CD14-positive monocyte (primary cell): ENCODE data around the gene ST6GALNAC3. TPM values are rescaled to one million over a fixed set of nuclear protein-coding genes. Genes with fewer than 3 reads are reported as not detected.

ENCODE experiments used
- DNase-seq, 3 donors: peaks; one replicate each; pipeline ENCODE4 v3.0.0-alpha.2; 2011 to 2022
- H2AFZ ChIP-seq: 2 replicates; pipeline ENCODE4 v1.6.0; 2012; ENCODE audit warnings: mild to moderate bottlenecking, low read depth, low read length, inconsistent platforms; ENCODE audit not compliant: insufficient read depth, poor library complexity, severe bottlenecking
- H3K27ac ChIP-seq, 2 donors: 1 replicate in 1 of 2; 2 replicates in 1 of 2; pipeline ENCODE4 v1.5.1; 2012 to 2013; ENCODE audit warnings: low read length in 2 of 2, control low read depth in 1 of 2, inconsistent platforms in 1 of 2, low read depth in 1 of 2, mild to moderate bottlenecking in 1 of 2
- H3K27me3 ChIP-seq, 2 donors: one replicate each; pipeline versions ENCODE4 v1.6.0 to v1.6.1; 2011 to 2013; ENCODE audit warnings: low read length in 2 of 2; ENCODE audit not compliant: control insufficient read depth in 2 of 2, insufficient read depth in 2 of 2
- H3K36me3 ChIP-seq, 2 donors: replicated peaks in 1 of 2; 1 replicate in 1 of 2; 2 replicates in 1 of 2; pipeline versions ENCODE4 v1.5.1 to v1.6.1; 2012 to 2013; ENCODE audit warnings: low read length in 2 of 2, control low read depth in 1 of 2, inconsistent platforms in 1 of 2, mild to moderate bottlenecking in 1 of 2; ENCODE audit not compliant: insufficient read depth in 2 of 2, control insufficient read depth in 1 of 2
- H3K4me1 ChIP-seq, 2 donors: 1 replicate in 1 of 2; 2 replicates in 1 of 2; pipeline versions ENCODE4 v1.5.1 to v1.6.1; 2012 to 2013; ENCODE audit warnings: low read length in 2 of 2, control low read depth in 1 of 2, inconsistent platforms in 1 of 2, mild to moderate bottlenecking in 1 of 2, moderate library complexity in 1 of 2; ENCODE audit not compliant: insufficient read depth in 2 of 2, control insufficient read depth in 1 of 2
- H3K4me2 ChIP-seq: replicated peaks from 2 replicates; pipeline ENCODE3; 2012; ENCODE audit warnings: low read length, moderate library complexity, mild to moderate bottlenecking; ENCODE audit not compliant: poor library complexity, severe bottlenecking; ENCODE audit errors: extremely low read depth
- H3K4me3 ChIP-seq, 3 experiments: fragments of 200-600 bp in 1 of 3; sonication (generic) in 1 of 3; replicated peaks in 1 of 3; 1 replicate in 2 of 3; 2 replicates in 1 of 3; pipeline ENCODE4 v1.5.1; 2011 to 2013; ENCODE audit warnings: low read length in 3 of 3, mild to moderate bottlenecking in 3 of 3, control low read depth in 2 of 3, low read depth in 2 of 3, inconsistent platforms in 1 of 3, moderate library complexity in 1 of 3
- H3K79me2 ChIP-seq: 2 replicates; pipeline ENCODE4 v1.6.0; 2012; ENCODE audit warnings: mild to moderate bottlenecking, control low read depth, inconsistent platforms, low read length, moderate library complexity; ENCODE audit not compliant: insufficient read depth
- H3K9ac ChIP-seq: 2 replicates; pipeline ENCODE4 v1.6.0; 2017; ENCODE audit warnings: low read length, mild to moderate bottlenecking; ENCODE audit not compliant: insufficient read depth, poor library complexity, severe bottlenecking
- H3K9me3 ChIP-seq, 2 donors: replicated peaks in 1 of 2; 1 replicate in 1 of 2; 2 replicates in 1 of 2; pipeline versions ENCODE4 v1.5.1 to v1.6.1; 2012 to 2013; ENCODE audit warnings: low read length in 2 of 2, control low read depth in 1 of 2; ENCODE audit not compliant: control insufficient read depth in 1 of 2, insufficient read depth in 1 of 2
- H4K20me1 ChIP-seq: 2 replicates; pipeline ENCODE4 v1.6.0; 2012; ENCODE audit warnings: mild to moderate bottlenecking, low read length, control low read depth, moderate library complexity; ENCODE audit not compliant: insufficient read depth
- H3K27ac Mint-ChIP-seq, 7 donors: one replicate each; pipeline ENCODE4 v1.8.0; 2020; ENCODE audit warnings: mild to moderate bottlenecking in 7 of 7, mixed read lengths in 7 of 7, moderate library complexity in 6 of 7, inconsistent platforms in 2 of 7
- H3K27me3 Mint-ChIP-seq, 3 donors: one replicate each; pipeline ENCODE4 v1.8.0; 2021 to 2022; ENCODE audit warnings: low read depth in 3 of 3, mild to moderate bottlenecking in 3 of 3, mixed read lengths in 3 of 3, moderate library complexity in 3 of 3, inconsistent platforms in 1 of 3
- H3K36me3 Mint-ChIP-seq, 2 donors: one replicate each; pipeline ENCODE4 v1.8.0; 2020; ENCODE audit warnings: mixed read lengths in 2 of 2, inconsistent platforms in 1 of 2, mild to moderate bottlenecking in 1 of 2
- H3K4me1 Mint-ChIP-seq: one replicate; pipeline ENCODE4 v1.8.0; 2020; ENCODE audit warnings: mild to moderate bottlenecking, mixed read lengths
- H3K4me3 Mint-ChIP-seq, 2 donors: one replicate each; pipeline ENCODE4 v1.8.0; 2020; ENCODE audit warnings: mild to moderate bottlenecking in 2 of 2, mixed read lengths in 2 of 2, moderate library complexity in 1 of 2
- H3K9me3 Mint-ChIP-seq, 7 donors: one replicate each; pipeline ENCODE4 v1.8.0; 2020 to 2022; ENCODE audit warnings: mixed read lengths in 7 of 7, mild to moderate bottlenecking in 6 of 7, moderate library complexity in 6 of 7, inconsistent platforms in 2 of 7
- WGBS: methylation state at CpG from one replicate; pipeline ENCODE4 v1.1.5; 2013; ENCODE audit warnings: missing lambda C conversion rate; ENCODE audit not compliant: insufficient coverage; 5-methylcytosine and 5-hydroxymethylcytosine counted together
- intact Hi-C, 2 donors: fragments of 100-400 bp; cut with micrococcal nuclease; formaldehyde crosslinking; loops; one replicate each; pipeline versions ENCODE4 v1.15.0 to v1.15.1; 2023
- polyA plus RNA-seq, 3 donors: library from polyadenylated mRNA; depleted of rRNA in 1 of 3; unstranded in 2 of 3; stranded (reverse) in 1 of 3; fragments of 300-500 nt in 2 of 3; fragments of >200 nt in 1 of 3; fragmentation: Illumina TruSeq in 2 of 3; gene quantifications; 1 replicate in 2 of 3; 2 replicates in 1 of 3; pipeline ENCODE4 v1.2.3, GENCODE V29; 2012 to 2021
- TF ChIP-seq, protein P1 (sequence below): fragments of 200-600 bp; IDR thresholded peaks from one replicate; pipeline ENCODE4 v1.8.0; 2022; ENCODE audit warnings: antibody characterized with exemption, mild to moderate bottlenecking

ST6GALNAC3 gene
- polyA plus RNA-seq, 3 donors: 6.5 to 9.2 (median 7.6) TPM

GRCh38 chr1:76300556-76300955 is 226.0 kb downstream of the ST6GALNAC3 start:
- Mint-ChIP-seq H3K36me3 (no peaks in the 10 kb centered on the region), H3K4me3 (no peak overlapping the region), H3K27me3 (peaks cover 0 to 3% (median 1%) of the 10 kb centered on the region in 3 donors), H3K27ac (no peak overlapping the region), H3K9me3 (peaks cover 0 to 3% (median 0%) of the 10 kb centered on the region in 7 donors), H3K4me1 (no peaks in the 10 kb centered on the region)
- no peak overlapping the region for H2AFZ ChIP-seq
- 97% methylated on average over 3 of the region's 3 CpGs for WGBS
- H3K9me3 ChIP-seq: no peaks in the 10 kb centered on the region
- H3K36me3 ChIP-seq: no peaks in the 10 kb centered on the region
- H3K9ac ChIP-seq: no peak overlapping the region
- H3K79me2 ChIP-seq: no peaks in the 10 kb centered on the region
- H3K4me3 ChIP-seq: no peak overlapping the region
- H4K20me1 ChIP-seq: no peaks in the 10 kb centered on the region
- DNase-seq: no peak
- TF ChIP-seq, protein P1, sequence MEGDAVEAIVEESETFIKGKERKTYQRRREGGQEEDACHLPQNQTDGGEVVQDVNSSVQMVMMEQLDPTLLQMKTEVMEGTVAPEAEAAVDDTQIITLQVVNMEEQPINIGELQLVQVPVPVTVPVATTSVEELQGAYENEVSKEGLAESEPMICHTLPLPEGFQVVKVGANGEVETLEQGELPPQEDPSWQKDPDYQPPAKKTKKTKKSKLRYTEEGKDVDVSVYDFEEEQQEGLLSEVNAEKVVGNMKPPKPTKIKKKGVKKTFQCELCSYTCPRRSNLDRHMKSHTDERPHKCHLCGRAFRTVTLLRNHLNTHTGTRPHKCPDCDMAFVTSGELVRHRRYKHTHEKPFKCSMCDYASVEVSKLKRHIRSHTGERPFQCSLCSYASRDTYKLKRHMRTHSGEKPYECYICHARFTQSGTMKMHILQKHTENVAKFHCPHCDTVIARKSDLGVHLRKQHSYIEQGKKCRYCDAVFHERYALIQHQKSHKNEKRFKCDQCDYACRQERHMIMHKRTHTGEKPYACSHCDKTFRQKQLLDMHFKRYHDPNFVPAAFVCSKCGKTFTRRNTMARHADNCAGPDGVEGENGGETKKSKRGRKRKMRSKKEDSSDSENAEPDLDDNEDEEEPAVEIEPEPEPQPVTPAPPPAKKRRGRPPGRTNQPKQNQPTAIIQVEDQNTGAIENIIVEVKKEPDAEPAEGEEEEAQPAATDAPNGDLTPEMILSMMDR: no peak
- no peak overlapping the region for H3K4me2 ChIP-seq
- no peak overlapping the region for H3K27ac ChIP-seq
- no peaks in the 10 kb centered on the region for H3K4me1 ChIP-seq
- H3K27me3 ChIP-seq: no peaks in the 10 kb centered on the region
- intact Hi-C loops: no loop called here

DNA sequence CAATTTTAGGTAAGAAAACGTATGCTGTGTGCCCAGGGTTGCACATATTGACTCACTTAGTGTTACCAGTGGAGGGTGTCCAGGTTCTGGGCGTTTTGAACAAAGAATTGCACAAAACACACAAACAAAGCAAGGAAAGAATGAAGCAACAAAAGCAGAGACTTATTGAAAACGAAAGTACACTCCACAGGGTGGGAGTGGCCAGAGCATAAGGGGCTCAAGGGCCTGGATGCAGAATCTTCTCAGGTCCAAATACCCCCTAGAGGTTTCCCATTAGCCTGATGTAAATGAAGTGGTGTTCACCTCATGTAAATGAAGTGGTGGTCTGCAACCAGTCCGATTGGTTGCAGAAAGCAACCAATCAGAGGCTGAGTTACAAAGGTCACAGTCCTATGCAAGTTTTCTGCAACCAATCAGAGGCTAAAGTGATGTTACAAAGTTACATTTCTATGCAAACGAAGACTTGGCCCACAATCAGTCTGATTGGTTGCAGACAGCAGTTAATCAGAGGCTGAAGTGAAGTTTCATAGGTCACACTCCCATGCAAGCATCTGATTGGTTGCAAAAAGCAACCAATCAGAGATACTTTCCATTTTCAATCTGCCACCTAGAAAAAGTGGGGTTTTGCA is 228.3 kb downstream of the ST6GALNAC3 start:
- intact Hi-C loops: no loop called here
- H3K4me2 ChIP-seq: no peak overlapping the region
- H3K27ac ChIP-seq: no peak overlapping the region
- no peaks in the 10 kb centered on the region for H3K4me1 ChIP-seq
- no peak overlapping the region for H3K9ac ChIP-seq
- no peaks in the 10 kb centered on the region for H4K20me1 ChIP-seq
- H3K27me3 Mint-ChIP-seq: peaks cover 0 to 3% (median 0%) of the 10 kb centered on the region in 3 donors
- 82% methylated on average over 2 of the region's 5 CpGs for WGBS
- H3K9me3 Mint-ChIP-seq: peaks cover 0 to 3% (median 0%) of the 10 kb centered on the region in 7 donors
- H3K4me3 Mint-ChIP-seq: no peak overlapping the region
- no peaks in the 10 kb centered on the region for H3K36me3 Mint-ChIP-seq
- H3K27ac Mint-ChIP-seq: no peak overlapping the region
- H3K79me2 ChIP-seq: no peaks in the 10 kb centered on the region
- DNase-seq: no peak
- no peaks in the 10 kb centered on the region for H3K36me3 ChIP-seq
- no peaks in the 10 kb centered on the region for H3K27me3 ChIP-seq
- no peaks in the 10 kb centered on the region for H3K9me3 ChIP-seq
- no peaks in the 10 kb centered on the region for H3K4me1 Mint-ChIP-seq
- TF ChIP-seq, protein P1: no peak
- H2AFZ ChIP-seq: no peak overlapping the region
- H3K4me3 ChIP-seq: no peak overlapping the region
